H1 (cell line): ENCODE results near the gene MOSMO. TPM values are rescaled to one million over a fixed set of nuclear protein-coding genes. Genes with fewer than 3 reads are reported as not detected.

Source experiments
- CTCF ChIA-PET: fragments of 300-600 bp; sonication (Branson Sonifier 250); formaldehyde crosslinking; loops from one replicate; lab custom pipeline; 2021; ENCODE audit not compliant: partially characterized antibody; lab: Charles Lee
- POLR2A ChIA-PET: fragments of 300-600 bp; sonication (Branson Sonifier 250); formaldehyde crosslinking; loops from one replicate; lab custom pipeline; 2021; ENCODE audit warnings: inconsistent platforms; ENCODE audit not compliant: partially characterized antibody; lab: Charles Lee
- DNase-seq, 2 experiments: peaks; one replicate each; pipeline versions ENCODE4 v3.0.0 to v3.0.0-alpha.2; 2010 to 2022; ENCODE audit warnings: low spot score in 2 of 2, low read depth in 1 of 2, mixed read lengths in 1 of 2
- FAIRE-seq: peaks from 2 replicates; lab custom pipeline; 2011; peaks lifted over from hg19 to GRCh38; lab: Jason Lieb, UNC
- H2AFZ ChIP-seq: 2 replicates; pipeline ENCODE4 v1.8.1; 2012; ENCODE audit warnings: low read length, inconsistent platforms
- H2AK5ac ChIP-seq: 2 replicates; pipeline ENCODE4 v1.6.1; 2013; ENCODE audit warnings: low read depth, low read length
- H2BK120ac ChIP-seq: replicated peaks from 2 replicates; pipeline ENCODE3; 2013; ENCODE audit warnings: low read depth, low read length, inconsistent platforms
- H2BK12ac ChIP-seq: 2 replicates; pipeline ENCODE4 v1.6.1; 2013; ENCODE audit warnings: low read depth, low read length
- H2BK15ac ChIP-seq: 2 replicates; pipeline ENCODE4 v1.6.1; 2013; ENCODE audit warnings: low read length
- H2BK20ac ChIP-seq: 2 replicates; pipeline ENCODE4 v1.6.1; 2013; ENCODE audit warnings: low read length
- H2BK5ac ChIP-seq: 2 replicates; pipeline ENCODE4 v1.6.1; 2013; ENCODE audit warnings: low read depth, low read length
- H3K14ac ChIP-seq: 2 replicates; pipeline ENCODE4 v1.6.1; 2013; ENCODE audit warnings: inconsistent platforms; ENCODE audit not compliant: insufficient read length
- H3K18ac ChIP-seq: 2 replicates; pipeline ENCODE4 v1.6.1; 2013; ENCODE audit warnings: low read length; ENCODE audit errors: extremely low read depth
- H3K23ac ChIP-seq: 2 replicates; pipeline ENCODE4 v1.6.1; 2013; ENCODE audit warnings: inconsistent platforms; ENCODE audit not compliant: insufficient read length
- H3K23me2 ChIP-seq: 2 replicates; pipeline ENCODE4 v1.6.1; 2013; ENCODE audit warnings: low read depth, low read length
- H3K27ac ChIP-seq: 2 replicates; pipeline ENCODE4 v1.6.1; 2011; ENCODE audit warnings: low read depth, low read length, inconsistent platforms
- H3K27me3 ChIP-seq, 4 experiments: replicated peaks in 1 of 4; 1 replicate in 1 of 4; 2 replicates in 3 of 4; pipeline versions ENCODE4 v1.6.1 to v1.8.1; 2011 to 2013; ENCODE audit warnings: low read length in 3 of 4, mild to moderate bottlenecking in 3 of 4, inconsistent platforms in 2 of 4, mixed read lengths in 2 of 4, moderate library complexity in 1 of 4; ENCODE audit not compliant: control insufficient read depth in 3 of 4, insufficient read depth in 3 of 4; ENCODE audit errors: extremely low read depth in 1 of 4
- H3K36me3 ChIP-seq, 4 experiments: 2 replicates each; pipeline versions ENCODE4 v1.6.1 to v1.8.1; 2011 to 2013; ENCODE audit warnings: mild to moderate bottlenecking in 4 of 4, low read length in 3 of 4, moderate library complexity in 2 of 4, control low read depth in 1 of 4, inconsistent platforms in 1 of 4; ENCODE audit not compliant: insufficient read depth in 4 of 4, control insufficient read depth in 2 of 4
- H3K4ac ChIP-seq: replicated peaks from 2 replicates; pipeline ENCODE3; 2013; ENCODE audit warnings: low read length, low read depth, mixed read lengths, inconsistent platforms; ENCODE audit not compliant: insufficient read length
- H3K4me1 ChIP-seq, 4 experiments: replicated peaks in 1 of 4; 1 replicate in 1 of 4; 2 replicates in 3 of 4; pipeline versions ENCODE4 v1.6.1 to v1.8.1; 2011 to 2013; ENCODE audit warnings: low read length in 3 of 4, inconsistent platforms in 2 of 4, mixed read lengths in 1 of 4; ENCODE audit not compliant: insufficient read depth in 4 of 4, control insufficient read depth in 3 of 4
- H3K4me2 ChIP-seq, 2 experiments: 2 replicates each; pipeline versions ENCODE4 v1.6.1 to v1.8.1; 2011 to 2013; ENCODE audit warnings: low read depth in 2 of 2, low read length in 2 of 2, control low read depth in 1 of 2, inconsistent platforms in 1 of 2, mild to moderate bottlenecking in 1 of 2; ENCODE audit not compliant: insufficient read depth in 1 of 2
- H3K4me3 ChIP-seq, 4 experiments: fragments of 200-600, 300-600 bp in 1 of 4; sonication (generic), shearing (Covaris generic), sonication (Bioruptor Twin) in 1 of 4; 2 replicates each; pipeline versions ENCODE4 v1.5.1 to v1.8.1; 2011 to 2016; ENCODE audit warnings: low read length in 4 of 4, low read depth in 3 of 4, control low read depth in 2 of 4, inconsistent platforms in 2 of 4, mild to moderate bottlenecking in 2 of 4, mixed read lengths in 1 of 4, moderate library complexity in 1 of 4; ENCODE audit not compliant: insufficient read depth in 2 of 4; ENCODE audit errors: extremely low read depth in 1 of 4
- H3K56ac ChIP-seq: replicated peaks from 2 replicates; pipeline ENCODE3; 2013; ENCODE audit warnings: low read depth, mild to moderate bottlenecking, mixed read lengths, low read length, inconsistent platforms; ENCODE audit not compliant: insufficient read length
- H3K79me1 ChIP-seq: 2 replicates; pipeline ENCODE4 v1.6.1; 2013; ENCODE audit warnings: low read depth, low read length, control low read depth
- H3K79me2 ChIP-seq, 2 experiments: 2 replicates each; pipeline versions ENCODE4 v1.6.1 to v1.8.1; 2012 to 2013; ENCODE audit warnings: low read length in 2 of 2, mild to moderate bottlenecking in 2 of 2, inconsistent platforms in 1 of 2; ENCODE audit not compliant: insufficient read depth in 2 of 2, control insufficient read depth in 1 of 2
- H3K9ac ChIP-seq, 4 experiments: replicated peaks in 1 of 4; 1 replicate in 1 of 4; 2 replicates in 3 of 4; pipeline versions ENCODE4 v1.6.1 to v1.8.1; 2011 to 2013; ENCODE audit warnings: low read depth in 3 of 4, low read length in 3 of 4, control low read depth in 2 of 4, mild to moderate bottlenecking in 2 of 4, moderate library complexity in 2 of 4, inconsistent platforms in 1 of 4; ENCODE audit errors: extremely low read depth in 1 of 4
- H3K9me3 ChIP-seq, 2 experiments: 2 replicates each; pipeline versions ENCODE4 v1.6.1 to v1.8.1; 2012 to 2013; ENCODE audit warnings: mild to moderate bottlenecking in 2 of 2, moderate library complexity in 2 of 2, control low read depth in 1 of 2, inconsistent platforms in 1 of 2, low read depth in 1 of 2, low read length in 1 of 2, mixed read lengths in 1 of 2; ENCODE audit not compliant: insufficient read depth in 2 of 2
- H4K20me1 ChIP-seq, 2 experiments: replicated peaks in 1 of 2; 2 replicates each; pipeline versions ENCODE3 to v1.8.1; 2011 to 2013; ENCODE audit warnings: inconsistent platforms in 2 of 2, low read length in 2 of 2, mild to moderate bottlenecking in 1 of 2; ENCODE audit not compliant: insufficient read depth in 2 of 2, control insufficient read depth in 1 of 2
- H4K5ac ChIP-seq: 2 replicates; pipeline ENCODE4 v1.6.1; 2013; ENCODE audit warnings: low read length, low read depth, mixed read lengths, inconsistent platforms; ENCODE audit not compliant: insufficient read length
- H4K8ac ChIP-seq: 2 replicates; pipeline ENCODE4 v1.8.0; 2013; ENCODE audit warnings: mild to moderate bottlenecking, moderate library complexity, low read length, inconsistent platforms; ENCODE audit not compliant: insufficient read depth; ENCODE audit errors: extremely low read depth
- H4K91ac ChIP-seq: replicated peaks from 2 replicates; pipeline ENCODE3; 2013; ENCODE audit warnings: low read length, mixed read lengths, inconsistent platforms; ENCODE audit not compliant: insufficient read length
- BACH1 ChIP-seq: IDR thresholded peaks from 2 replicates; pipeline ENCODE4 v1.6.1; 2012; ENCODE audit warnings: low read length, improper control_type of control experiment
- CBX5 ChIP-seq: fragments of 300-800, 300-1000 bp; sonication (generic); IDR thresholded peaks from 2 replicates; pipeline ENCODE4 v1.7.1; 2016; ENCODE audit warnings: antibody characterized with exemption, low read length, low read depth
- CHD1 ChIP-seq: IDR thresholded peaks from 2 replicates; pipeline ENCODE4 v1.6.1; 2012; ENCODE audit warnings: low read depth, low read length, improper control_type of control experiment
- CTBP2 ChIP-seq: IDR thresholded peaks from 2 replicates; pipeline ENCODE4 v1.7.0; 2011; ENCODE audit warnings: borderline replicate concordance, mild to moderate bottlenecking, moderate library complexity, mixed read lengths, low read length; ENCODE audit not compliant: insufficient read depth, insufficient read length
- EGR1 ChIP-seq: IDR thresholded peaks from 2 replicates; pipeline ENCODE4 v1.6.1; 2011; ENCODE audit warnings: low read depth, low read length, borderline replicate concordance
- KDM4A ChIP-seq: IDR thresholded peaks from one replicate; pipeline ENCODE4 v1.7.1; 2012; ENCODE audit warnings: low read depth, mild to moderate bottlenecking, moderate library complexity, low read length, inconsistent platforms; ENCODE audit not compliant: severe bottlenecking
- NANOG ChIP-seq: IDR thresholded peaks from 2 replicates; pipeline ENCODE4 v1.6.1; 2011; ENCODE audit warnings: low read length, low read depth, mild to moderate bottlenecking, inconsistent platforms; ENCODE audit not compliant: insufficient read depth, poor library complexity, severe bottlenecking
- POLR2A ChIP-seq, 2 experiments: IDR thresholded peaks; 1 replicate in 1 of 2; 2 replicates in 1 of 2; pipeline ENCODE4 v1.6.1; 2011; ENCODE audit warnings: low read depth in 2 of 2, low read length in 2 of 2, mild to moderate bottlenecking in 2 of 2; ENCODE audit errors: control extremely low read depth in 1 of 2
- SIN3A ChIP-seq, 2 experiments: IDR thresholded peaks in 1 of 2; conservative IDR thresholded peaks in 1 of 2; 2 replicates each; pipeline ENCODE4 v1.6.1; 2011 to 2012; ENCODE audit warnings: low read length in 2 of 2, improper control_type of control experiment in 1 of 2, low read depth in 1 of 2, mild to moderate bottlenecking in 1 of 2
- SIRT6 ChIP-seq: IDR thresholded peaks from one replicate; pipeline ENCODE4 v1.7.1; 2012; ENCODE audit warnings: low read length, inconsistent platforms
- TAF7 ChIP-seq: optimal IDR thresholded peaks from 2 replicates; pipeline ENCODE3; 2011; ENCODE audit warnings: low read depth, mild to moderate bottlenecking, inconsistent platforms, low read length, moderate library complexity, borderline replicate concordance
- YY1 ChIP-seq: IDR thresholded peaks from 2 replicates; pipeline ENCODE4 v1.6.1; 2011; ENCODE audit warnings: low read depth, mild to moderate bottlenecking, low read length
- WGBS, 2 experiments: shearing (Covaris generic) in 1 of 2; methylation state at CpG; one replicate each; pipeline versions ENCODE4 v1.1.6 to v1.1.7; 2013 to 2015; ENCODE audit warnings: low lambda C conversion rate in 2 of 2, mixed read lengths in 2 of 2, inconsistent platforms in 1 of 2, low coverage in 1 of 2, missing lambda C conversion rate in 1 of 2; ENCODE audit not compliant: insufficient replicate concordance in 2 of 2, insufficient coverage in 1 of 2, insufficient read length in 1 of 2; ENCODE audit errors: extremely low coverage in 1 of 2, missing lambda C conversion rate in 1 of 2; 5-methylcytosine and 5-hydroxymethylcytosine counted together
- polyA plus RNA-seq, 7 experiments: library from polyadenylated mRNA; depleted of rRNA in 3 of 7; stranded (reverse) in 5 of 7; unstranded in 2 of 7; fragments of >200 nt in 5 of 7; fragments of 200-250 nt in 2 of 7; gene quantifications; 1 replicate in 5 of 7; 2 replicates in 1 of 7; 4 replicates in 1 of 7; pipeline versions ENCODE4 v1.2.1 to v1.2.3, GENCODE V29; 2011 to 2013; ENCODE audit warnings: missing spikeins in 2 of 7, mixed read lengths in 2 of 7
- total RNA-seq: library from RNA; stranded (reverse); fragmentation: NEBNext Ultra II Directional; extraction: Animal tissue kit (Norgen Biotek cat#: 25700); gene quantifications from 2 replicates; pipeline ENCODE4 v1.2.1, GENCODE V29; 2021
- TF ChIP-seq, protein P1 (sequence below): IDR thresholded peaks from 2 replicates; pipeline ENCODE4 v1.6.1; 2012; ENCODE audit warnings: inconsistent platforms

The MOSMO gene
- total and polyA plus RNA-seq, 2 of the 8 experiments (the other 6 are each of a cell fraction or from before 2014, with no cell fraction given) = 8.6 to 14.8 TPM

DNA sequence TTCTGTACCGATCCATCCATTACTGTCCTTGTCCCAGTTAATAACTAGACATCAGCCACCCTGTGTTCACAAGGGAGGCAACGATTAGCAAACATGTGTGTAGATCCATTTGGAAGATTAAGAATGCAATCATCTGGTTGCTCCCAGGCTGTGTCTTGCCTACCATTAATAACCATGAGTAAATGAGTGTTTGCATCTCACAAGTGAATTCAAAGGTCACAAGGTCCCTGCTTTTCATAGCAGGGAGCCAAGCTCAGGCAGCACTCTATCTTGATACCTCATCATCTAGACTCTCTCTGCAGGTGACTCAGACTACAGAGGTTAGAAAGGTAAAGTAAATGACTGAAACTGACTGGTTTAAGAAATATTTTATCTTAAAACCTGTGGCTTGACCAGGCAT lies 109.7 kb downstream of the MOSMO start:
- no peak for FAIRE-seq
- CTCF ChIA-PET = interaction anchor here (0.6 to 2.2 kb wide), 6 partner anchors 12 to 71 kb away, joined by 3 to 11 read pairs (median 3); no protein-coding TSS in a partner anchor
- H4K5ac ChIP-seq = no peak overlapping the region
- no peak overlapping the region for H3K23ac ChIP-seq
- no peak overlapping the region for H2BK20ac ChIP-seq
- H3K4me2 ChIP-seq = no peak overlapping the region
- H3K9ac ChIP-seq = no peak overlapping the region
- H3K79me2 ChIP-seq = no peaks in the 10 kb centered on the region
- no peak overlapping the region for H4K91ac ChIP-seq
- no peak overlapping the region for H2BK15ac ChIP-seq
- H2AK5ac ChIP-seq = no peak overlapping the region
- WGBS, 2 experiments = 88% methylated on average over 2 of the region's 2 CpGs; no CpG with 5 or more reads in 1 of the 2 experiments
- no peaks in the 10 kb centered on the region; the same call in 1 of the 2 replicates for H3K23me2 ChIP-seq
- no peak overlapping the region for H4K8ac ChIP-seq
- no peak overlapping the region for H2BK120ac ChIP-seq
- H3K14ac ChIP-seq = no peak overlapping the region
- H3K4me3 ChIP-seq = no peak overlapping the region
- H3K27me3 ChIP-seq = no peaks in the 10 kb centered on the region
- no peaks in the 10 kb centered on the region for H4K20me1 ChIP-seq
- POLR2A ChIA-PET = no interaction called here
- no peak overlapping the region for H2BK12ac ChIP-seq
- no peaks in the 10 kb centered on the region for H3K4me1 ChIP-seq
- no peak overlapping the region for H3K4ac ChIP-seq
- H2AFZ ChIP-seq = no peak overlapping the region
- no peak overlapping the region for H3K56ac ChIP-seq
- no peaks in the 10 kb centered on the region for H3K9me3 ChIP-seq
- H3K27ac ChIP-seq = no peak overlapping the region
- H3K79me1 ChIP-seq = no peaks in the 10 kb centered on the region
- no peak for DNase-seq
- H3K36me3 ChIP-seq = no peaks in the 10 kb centered on the region
- no peak overlapping the region for H2BK5ac ChIP-seq
- H3K18ac ChIP-seq = no peak overlapping the region
- no peak for TF ChIP-seq CTBP2
- TF ChIP-seq CHD1 = no peak
- no peak for TF ChIP-seq KDM4A
- TF ChIP-seq SIRT6 = no peak
- no peak for TF ChIP-seq POLR2A (IDR thresholded peaks at IDR 0.05; ENCODE audit: control extremely low read depth in 1 of 2, low read depth in 2 of 2, low read length in 2 of 2)
- no peak for TF ChIP-seq CBX5
- TF ChIP-seq TAF7 = no peak
- no peak for TF ChIP-seq EGR1
- TF ChIP-seq, protein P1, sequence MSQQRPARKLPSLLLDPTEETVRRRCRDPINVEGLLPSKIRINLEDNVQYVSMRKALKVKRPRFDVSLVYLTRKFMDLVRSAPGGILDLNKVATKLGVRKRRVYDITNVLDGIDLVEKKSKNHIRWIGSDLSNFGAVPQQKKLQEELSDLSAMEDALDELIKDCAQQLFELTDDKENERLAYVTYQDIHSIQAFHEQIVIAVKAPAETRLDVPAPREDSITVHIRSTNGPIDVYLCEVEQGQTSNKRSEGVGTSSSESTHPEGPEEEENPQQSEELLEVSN = no peak
- no peak for TF ChIP-seq SIN3A (conservative IDR thresholded peaks at IDR 0.05 in 1 of 2, IDR thresholded peaks at IDR 0.05 in 1 of 2; ENCODE audit: low read depth in 1 of 2, low read length in 2 of 2)
- no peak for TF ChIP-seq NANOG
- TF ChIP-seq YY1 = no peak
- TF ChIP-seq BACH1 = no peak
